ENCODE measurements around the gene COPS7A.

The COPS7A gene, protein sequence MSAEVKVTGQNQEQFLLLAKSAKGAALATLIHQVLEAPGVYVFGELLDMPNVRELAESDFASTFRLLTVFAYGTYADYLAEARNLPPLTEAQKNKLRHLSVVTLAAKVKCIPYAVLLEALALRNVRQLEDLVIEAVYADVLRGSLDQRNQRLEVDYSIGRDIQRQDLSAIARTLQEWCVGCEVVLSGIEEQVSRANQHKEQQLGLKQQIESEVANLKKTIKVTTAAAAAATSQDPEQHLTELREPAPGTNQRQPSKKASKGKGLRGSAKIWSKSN

GRCh38 chr12:6723607-6724408, at the start of gene COPS7A:
TSS of gene COPS7A (plus strand) at chr12:6724046. CDS start at chr12:6724657, 611 bp downstream.
- DNase-seq, result peak; percentile 99
- in situ Hi-C loops (cut with MboI; ENCODE audit: low pct_unique_long_range_greater_than_20kb, low sequenced_read_pairs), result no loop called here

DNA sequence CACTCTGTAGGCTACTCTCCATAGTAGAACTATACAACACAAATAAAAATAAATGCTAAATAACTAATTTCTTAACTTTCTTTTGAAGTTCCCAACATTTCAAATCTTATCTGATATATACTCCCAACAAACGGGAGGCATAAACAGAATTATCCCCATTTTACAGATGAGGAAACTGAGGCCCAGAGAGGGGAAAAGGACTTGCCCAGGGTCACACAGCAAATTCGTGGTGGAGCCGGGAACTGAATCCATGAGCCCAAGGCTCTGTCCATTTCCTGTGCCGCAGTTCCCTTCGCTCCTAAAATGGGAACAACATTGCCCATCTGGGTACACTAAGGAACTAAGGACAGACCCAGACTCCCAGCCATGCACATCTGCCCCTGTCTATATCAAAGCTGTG, 46.9 kb upstream of the COPS7A start:
- in situ Hi-C loops (cut with MboI; ENCODE audit: low pct_unique_long_range_greater_than_20kb, low sequenced_read_pairs), result no loop called here

GRCh38 chr12:6684609-6685008, 39.2 kb upstream of the COPS7A start:
- in situ Hi-C loops (cut with MboI; ENCODE audit: low pct_unique_long_range_greater_than_20kb, low sequenced_read_pairs), result no loop called here
- peak; percentile 70 for DNase-seq

More for the DNA sequence above, 46.9 kb upstream of the COPS7A start:
- DNase-seq, result no peak

GRCh38 chr12:6685814-6686213, 38.0 kb upstream of the COPS7A start:
- no peak for DNase-seq
- in situ Hi-C loops (cut with MboI; ENCODE audit: low pct_unique_long_range_greater_than_20kb, low sequenced_read_pairs), result no loop called here

DNA sequence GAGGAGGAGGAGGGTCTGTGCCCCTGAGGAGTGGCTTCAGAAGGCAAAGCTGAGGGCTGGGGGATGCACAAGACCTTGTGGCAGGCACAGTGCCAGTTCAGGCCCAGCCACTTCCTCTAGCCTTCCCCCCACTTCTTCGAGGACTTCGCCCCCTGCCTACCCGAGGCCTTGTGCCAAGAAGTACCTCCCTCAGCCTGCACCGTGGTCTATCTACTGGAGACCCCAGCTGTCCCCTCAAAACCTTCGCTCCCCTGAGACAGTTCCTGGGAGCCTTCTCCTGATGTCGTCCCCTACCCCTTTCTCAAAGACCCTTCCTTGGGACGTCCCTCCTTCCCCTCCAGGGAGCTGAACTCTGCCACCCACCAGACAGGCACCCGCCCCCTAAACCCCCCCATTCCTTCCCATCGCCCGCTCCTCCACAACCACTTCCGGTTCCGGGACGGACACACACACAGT, 35.3 kb upstream of the COPS7A start:
- in situ Hi-C loops (cut with MboI; ENCODE audit: low pct_unique_long_range_greater_than_20kb, low sequenced_read_pairs), result no loop called here

GRCh38 chr12:6688999-6689882, 34.6 kb upstream of the COPS7A start, which contains the start of gene ZNF384:
TSS of gene ZNF384 (minus strand) at chr12:6689375. CDS start at chr12:6679520, 9,855 bp downstream.
- peak; percentile 99 for DNase-seq
- in situ Hi-C loops (cut with MboI; ENCODE audit: low pct_unique_long_range_greater_than_20kb, low sequenced_read_pairs), result no loop called here

More for the DNA sequence above, 35.3 kb upstream of the COPS7A start:
- DNase-seq, result peak; percentile 79

DNA sequence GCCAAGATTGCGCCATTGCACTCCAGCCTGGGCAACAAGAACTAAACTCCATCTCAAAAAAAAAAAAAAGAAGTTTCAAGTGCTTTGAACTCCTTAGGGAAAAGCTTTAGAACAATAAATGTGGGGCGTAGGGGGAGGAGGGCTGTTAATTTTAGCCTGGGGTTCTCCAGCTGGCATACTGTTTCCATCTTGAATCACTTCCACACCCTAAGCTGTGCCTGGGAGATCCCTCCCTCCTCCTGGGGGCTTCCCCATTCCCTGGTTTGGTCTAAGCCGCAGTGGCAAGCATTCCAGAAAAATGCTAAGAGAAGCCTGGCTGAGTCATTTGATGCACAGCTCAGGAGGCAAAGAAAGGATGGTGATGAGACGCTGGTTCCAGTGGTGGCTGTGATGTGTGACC, 32.4 kb upstream of the COPS7A start:
- in situ Hi-C loops (cut with MboI; ENCODE audit: low pct_unique_long_range_greater_than_20kb, low sequenced_read_pairs), result no loop called here
- DNase-seq, result no peak

DNA sequence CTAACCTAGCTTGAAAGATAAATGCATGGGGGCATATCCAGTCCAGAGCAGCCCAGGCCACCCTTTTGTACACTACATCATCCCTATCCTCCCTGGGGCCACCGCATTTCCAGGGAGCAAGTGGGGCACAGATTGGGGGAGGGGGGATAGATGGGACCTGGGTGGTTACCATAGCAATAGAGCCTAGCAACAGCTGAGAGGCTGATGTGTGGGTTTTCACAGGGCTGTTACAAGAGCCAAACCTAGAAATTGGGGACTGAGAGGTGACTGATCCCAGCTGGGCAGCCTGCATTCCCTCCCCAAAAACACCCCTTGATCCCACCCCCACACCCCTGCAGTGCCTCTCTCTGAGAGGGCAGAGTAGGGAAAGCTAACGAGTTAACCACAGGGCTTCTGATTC, 31.0 kb upstream of the COPS7A start:
- in situ Hi-C loops (cut with MboI; ENCODE audit: low pct_unique_long_range_greater_than_20kb, low sequenced_read_pairs), result no loop called here
- no peak for DNase-seq

DNA sequence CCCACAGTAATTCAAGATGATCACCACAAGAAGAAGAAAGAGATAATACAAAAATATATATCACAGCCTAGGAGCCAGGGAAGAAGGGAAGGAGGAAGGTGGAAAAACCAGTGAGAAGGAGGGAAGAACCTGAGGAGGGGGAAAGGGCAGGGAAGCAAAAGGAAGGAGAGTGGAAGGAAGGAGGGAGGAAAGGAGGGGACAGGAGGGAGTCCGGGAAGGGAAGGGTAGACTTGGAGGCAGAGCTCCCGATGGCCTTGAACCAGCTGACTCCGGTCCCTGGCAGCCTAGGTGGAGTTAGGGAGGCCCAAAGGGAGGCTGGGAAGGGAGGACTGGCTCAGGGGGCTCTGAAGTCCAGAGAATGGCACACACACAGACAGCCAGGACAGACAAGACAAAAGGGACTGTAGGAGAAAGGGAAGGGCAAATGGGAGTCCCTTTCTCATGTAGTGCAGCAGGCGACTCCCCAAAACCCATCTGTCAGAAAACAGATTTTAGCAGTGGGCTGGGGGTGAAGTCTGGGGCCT, 30.0 kb upstream of the COPS7A start:
- in situ Hi-C loops (cut with MboI; ENCODE audit: low pct_unique_long_range_greater_than_20kb, low sequenced_read_pairs), result no loop called here
- no peak for DNase-seq

DNA sequence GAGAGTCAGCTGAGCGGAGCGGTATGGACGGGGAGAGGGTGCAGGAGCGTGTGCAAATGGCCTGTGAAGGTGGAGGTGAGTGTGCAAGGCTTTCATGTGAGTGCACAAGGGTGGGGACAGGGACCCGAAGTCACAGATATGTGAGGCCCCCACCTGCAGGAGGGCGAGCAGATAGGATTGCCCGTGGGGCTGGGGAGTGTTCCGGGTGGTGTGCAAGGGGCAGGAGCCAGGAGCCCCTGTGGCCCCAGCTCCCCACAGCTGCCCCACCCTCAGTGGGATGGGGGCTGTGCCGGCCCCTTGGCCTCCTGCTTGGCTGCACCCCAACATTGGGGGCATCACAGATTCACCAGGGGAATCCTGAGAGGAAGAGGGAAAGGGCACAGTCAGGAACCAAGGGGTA, 29.1 kb upstream of the COPS7A start:
- DNase-seq, result no peak
- in situ Hi-C loops (cut with MboI; ENCODE audit: low pct_unique_long_range_greater_than_20kb, low sequenced_read_pairs), result no loop called here

GRCh38 chr12:6695313-6696045, 28.4 kb upstream of the COPS7A start:
- no peak for DNase-seq
- in situ Hi-C loops (cut with MboI; ENCODE audit: low pct_unique_long_range_greater_than_20kb, low sequenced_read_pairs), result no loop called here

DNA sequence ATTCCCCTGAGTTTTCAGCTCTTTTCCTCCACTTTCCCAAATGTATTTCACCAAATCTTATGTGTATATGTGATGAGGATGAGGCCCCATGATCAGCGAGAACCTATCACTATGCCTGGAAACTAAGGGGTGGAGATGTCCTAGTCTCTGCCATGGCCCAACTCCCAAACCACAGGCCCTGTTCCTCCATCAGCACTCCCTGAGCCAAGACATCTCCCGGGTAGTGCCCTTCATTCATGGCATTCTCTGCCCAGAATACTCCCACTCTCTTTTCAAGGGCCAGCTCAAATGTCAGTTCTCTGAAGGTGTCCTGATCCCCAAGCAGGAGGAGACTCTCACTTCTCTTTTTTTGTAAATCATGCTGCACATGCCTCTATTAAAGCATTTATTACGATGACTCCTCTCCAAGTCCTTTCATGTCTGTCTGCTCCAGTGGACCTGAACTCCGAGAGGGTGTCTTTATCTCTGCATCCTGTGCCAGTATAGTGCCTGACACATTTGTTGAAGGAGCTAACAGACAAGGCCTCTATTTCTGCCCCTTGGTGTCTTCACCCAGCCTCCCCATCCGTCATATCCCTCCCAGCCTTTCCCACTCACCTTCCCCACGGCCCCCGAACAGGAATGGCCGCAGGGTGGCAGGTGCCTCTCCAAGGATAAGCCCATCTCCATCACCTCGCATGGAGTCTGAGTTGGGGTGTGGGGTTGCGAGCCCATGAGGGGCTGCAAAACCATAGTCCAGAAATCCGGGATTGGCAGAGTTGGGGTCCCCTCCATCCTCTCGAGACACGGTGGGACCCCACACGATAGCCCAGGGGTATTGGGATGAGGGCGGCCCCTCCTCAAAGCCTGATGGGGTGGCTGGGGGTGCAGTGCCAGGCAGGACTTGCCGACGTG, 26.9 kb upstream of the COPS7A start:
- peak; percentile 36 for DNase-seq
- in situ Hi-C loops (cut with MboI; ENCODE audit: low pct_unique_long_range_greater_than_20kb, low sequenced_read_pairs), result no loop called here

DNA sequence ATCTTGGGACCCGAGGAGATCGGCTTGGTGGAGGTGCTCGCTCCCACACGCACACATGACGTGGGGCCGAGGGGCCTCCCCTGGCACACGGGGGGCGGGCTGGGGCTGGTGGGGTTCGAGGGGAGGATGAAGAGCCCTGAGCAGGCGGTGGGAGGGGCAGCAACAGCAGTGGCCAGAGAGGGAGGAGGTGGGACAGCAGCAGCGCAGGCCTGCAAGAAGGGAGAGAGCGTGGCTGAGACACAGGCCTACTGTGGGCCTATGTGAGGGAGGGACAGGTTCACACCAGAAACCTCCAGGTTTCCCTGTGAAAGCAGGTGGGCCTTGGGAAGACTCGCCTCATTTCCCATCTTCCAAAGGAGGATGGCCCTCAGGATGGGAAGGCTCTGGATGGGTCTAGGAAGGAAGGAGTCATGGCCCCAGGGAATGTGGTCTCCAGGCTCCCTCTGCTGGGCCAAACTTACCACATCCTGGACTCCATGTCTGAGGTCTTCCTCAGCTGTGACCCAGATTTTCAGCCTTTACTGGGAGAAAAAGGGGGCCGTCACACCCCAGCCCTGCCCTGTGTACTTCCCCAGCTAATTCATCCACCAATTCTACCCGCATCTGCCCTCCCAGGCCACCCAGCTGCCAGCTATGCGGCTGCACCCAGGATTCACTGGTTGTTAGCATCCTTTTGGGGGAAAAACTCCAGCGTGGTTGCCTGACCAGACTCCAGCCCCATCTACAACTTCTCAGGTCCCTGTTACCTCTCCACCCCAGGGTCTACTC, 26.1 kb upstream of the COPS7A start:
- peak; percentile 57 for DNase-seq
- in situ Hi-C loops (cut with MboI; ENCODE audit: low pct_unique_long_range_greater_than_20kb, low sequenced_read_pairs), result no loop called here

DNA sequence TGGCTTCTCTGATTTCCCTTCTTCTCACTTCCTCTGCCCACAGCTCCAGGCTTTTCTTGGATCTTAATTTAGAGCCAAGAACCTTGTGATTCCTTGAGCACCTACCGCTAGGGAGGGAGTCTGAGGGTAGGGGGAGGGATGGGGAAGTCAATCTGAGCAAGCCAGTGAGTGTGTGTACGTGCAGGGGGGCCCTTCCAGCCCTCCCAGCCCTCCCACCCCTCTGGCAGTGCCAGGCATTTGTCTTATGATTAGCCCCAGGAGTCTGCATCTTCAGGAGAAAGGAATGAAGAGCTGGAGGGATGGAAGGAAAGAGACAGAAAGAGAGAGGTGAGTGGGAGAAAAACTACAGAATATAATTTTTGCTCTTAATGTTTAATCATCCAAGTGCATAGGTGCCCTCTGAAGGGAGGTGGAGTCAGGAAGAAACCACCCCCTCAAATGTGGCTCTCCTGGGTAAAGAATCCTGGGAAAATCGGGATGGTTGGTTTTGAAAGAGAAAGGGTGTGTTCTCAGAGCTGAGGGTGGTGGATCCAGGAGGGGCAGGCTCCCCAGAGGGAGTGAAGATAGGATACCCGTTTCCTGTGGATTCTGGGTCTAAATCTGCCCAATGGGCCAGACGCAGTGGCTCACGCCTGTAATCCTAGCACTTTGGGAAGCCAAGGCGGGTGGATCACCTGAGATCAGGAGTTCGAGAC, 25.3 kb upstream of the COPS7A start:
- DNase-seq, result no peak
- in situ Hi-C loops (cut with MboI; ENCODE audit: low pct_unique_long_range_greater_than_20kb, low sequenced_read_pairs), result no loop called here

- in situ Hi-C loops (cut with MboI; ENCODE audit: low pct_unique_long_range_greater_than_20kb, low sequenced_read_pairs), result no loop called here
- DNase-seq, result no peak
Measured at GRCh38 chr12:6699259-6699988, 24.4 kb upstream of the COPS7A start.
